CD4-positive, alpha-beta T cell (primary cell): Measurements from ENCODE around the gene RINT1. TPM values are rescaled to one million over a fixed set of nuclear protein-coding genes. Genes with fewer than 3 reads are reported as not detected.

Experiments used
- ATAC-seq: fragments of 200-7000 bp; cut with Tn5 transposase; one replicate; pipeline ENCODE4 v1.10.0; 2022; ENCODE audit warnings: mild to moderate bottlenecking; ENCODE audit not compliant: poor library complexity
- CTCF ChIA-PET: fragments of 350-600 bp; sonication (Branson Sonifier 250); formaldehyde crosslinking; loops from one replicate; lab custom pipeline; 2021; ENCODE audit warnings: antibody characterized with exemption, inconsistent platforms; lab: Charles Lee
- POLR2A ChIA-PET: fragments of 350-600 bp; sonication (Branson Sonifier 250); formaldehyde crosslinking; loops from one replicate; lab custom pipeline; 2021; ENCODE audit warnings: antibody characterized with exemption, inconsistent platforms; lab: Charles Lee
- DNase-seq, 14 experiments: peaks; one replicate each; pipeline ENCODE4 v3.0.0-alpha.2; 2013 to 2020; ENCODE audit warnings: mixed read lengths in 2 of 14
- H3K27ac ChIP-seq, 2 donors: one replicate each; pipeline versions ENCODE4 v1.5.1 to v1.7.0; 2013; ENCODE audit warnings: low read length in 2 of 2, low read depth in 1 of 2, mild to moderate bottlenecking in 1 of 2
- H3K27me3 ChIP-seq, 2 experiments: 1 replicate in 1 of 2; 2 replicates in 1 of 2; pipeline versions ENCODE4 v1.6.1 to v1.7.0; 2013; ENCODE audit warnings: low read length in 2 of 2, control low read depth in 1 of 2, mild to moderate bottlenecking in 1 of 2, moderate library complexity in 1 of 2; ENCODE audit not compliant: insufficient read depth in 2 of 2, control insufficient read depth in 1 of 2
- H3K36me3 ChIP-seq: one replicate; pipeline ENCODE4 v1.6.1; 2013; ENCODE audit warnings: low read length, control low read depth; ENCODE audit not compliant: insufficient read depth
- H3K4me1 ChIP-seq: one replicate; pipeline ENCODE4 v1.6.1; 2013; ENCODE audit warnings: low read length, control low read depth; ENCODE audit not compliant: insufficient read depth
- H3K4me3 ChIP-seq: one replicate; pipeline ENCODE4 v1.5.1; 2013; ENCODE audit warnings: mild to moderate bottlenecking, low read length, moderate library complexity
- H3K9me3 ChIP-seq, 2 experiments: 1 replicate in 1 of 2; 2 replicates in 1 of 2; pipeline versions ENCODE4 v1.6.1 to v1.7.0; 2013; ENCODE audit warnings: low read length in 2 of 2, mild to moderate bottlenecking in 2 of 2, control low read depth in 1 of 2, moderate library complexity in 1 of 2; ENCODE audit not compliant: control insufficient read depth in 1 of 2, insufficient read depth in 1 of 2
- H3K27ac Mint-ChIP-seq: one replicate; pipeline ENCODE4 v1.8.0; 2020; ENCODE audit warnings: mixed read lengths
- H3K27me3 Mint-ChIP-seq: one replicate; pipeline ENCODE4 v1.8.0; 2021; ENCODE audit warnings: mixed read lengths
- H3K36me3 Mint-ChIP-seq: one replicate; pipeline ENCODE4 v1.8.0; 2021; ENCODE audit warnings: low read depth, mixed read lengths
- H3K4me1 Mint-ChIP-seq: one replicate; pipeline ENCODE4 v1.8.0; 2021; ENCODE audit warnings: low read depth, mixed read lengths
- H3K4me3 Mint-ChIP-seq: one replicate; pipeline ENCODE4 v1.8.0; 2020; ENCODE audit warnings: mild to moderate bottlenecking, mixed read lengths
- H3K9me3 Mint-ChIP-seq: one replicate; pipeline ENCODE4 v1.8.0; 2020; ENCODE audit warnings: mixed read lengths
- CTCF ChIP-seq: fragments of 200-600 bp; IDR thresholded peaks from one replicate; pipeline ENCODE4 v1.8.0; 2022; ENCODE audit warnings: antibody characterized with exemption, mild to moderate bottlenecking
- intact Hi-C, 2 experiments: fragments of 100-400 bp; cut with DNase I in 1 of 2; cut with micrococcal nuclease in 1 of 2; formaldehyde crosslinking; loops; one replicate each; pipeline versions ENCODE4 v1.15.1 to v1.9.0; 2023 to 2025; cut with DNase I, micrococcal nuclease
- total RNA-seq, 174 experiments: library from RNA in 2 of 174; stranded (reverse) in 2 of 174; gene quantifications; one replicate each; pipeline ENCODE4 v1.2.3 and lab custom pipeline; 2021 to 2026

Gene RINT1
- total RNA-seq, 2 experiments from 2014 or later: 38.0 to 39.5 TPM

GRCh38 chr7:105581066-105581811, 49.2 kb downstream of the RINT1 start, which contains the start of gene EFCAB10:
Gene EFCAB10, minus strand, starts transcription at chr7:105581493. Its CDS starts 30 bp downstream, at chr7:105581463.
- ChIA-PET POLR2A (no interaction called here), CTCF (no interaction called here)
- intact Hi-C loops: no loop called here
- peaks cover 4 to 19% of the 10 kb centered on the region in 2 experiments for H3K9me3 ChIP-seq
- H3K4me3 Mint-ChIP-seq: peak within 1 kb of the TSS; percentile 66
- TF ChIP-seq CTCF: no peak
- H3K36me3 ChIP-seq: no peaks in the 10 kb centered on the region
- H3K27me3 Mint-ChIP-seq: peaks cover 20% of the 10 kb centered on the region
- no peak within 1 kb of the TSS for H3K27ac ChIP-seq
- no peak within 1 kb of the TSS for H3K27ac Mint-ChIP-seq
- peaks cover 7% of the 10 kb centered on the region for H3K4me1 ChIP-seq
- peak in 13 of 14 experiments; percentile 3 to 61 (median 26) for DNase-seq
- H3K9me3 Mint-ChIP-seq: no peaks in the 10 kb centered on the region
- H3K36me3 Mint-ChIP-seq: no peaks in the 10 kb centered on the region
- peak; percentile 54 for ATAC-seq
- peak within 1 kb of the TSS; percentile 44 for H3K4me3 ChIP-seq
- no peaks in the 10 kb centered on the region for H3K4me1 Mint-ChIP-seq
- H3K27me3 ChIP-seq: peaks cover 9% of the 10 kb centered on the region in 2 experiments

- Mint-ChIP-seq H3K9me3 (no peaks in the 10 kb centered on the region), H3K4me3 (no peak overlapping the region), H3K27me3 (peaks cover 20% of the 10 kb centered on the region), H3K27ac (no peak overlapping the region), H3K4me1 (peaks cover 2% of the 10 kb centered on the region), H3K36me3 (no peaks in the 10 kb centered on the region)
- peaks cover 9% of the 10 kb centered on the region in 2 experiments for H3K27me3 ChIP-seq
- no peak overlapping the region for H3K4me3 ChIP-seq
- CTCF ChIA-PET: no interaction called here
- no peak for DNase-seq
- peaks cover 7% of the 10 kb centered on the region for H3K4me1 ChIP-seq
- H3K27ac ChIP-seq: no peak overlapping the region
- no peak for ATAC-seq
- H3K36me3 ChIP-seq: no peaks in the 10 kb centered on the region
- H3K9me3 ChIP-seq: peaks cover 4 to 19% of the 10 kb centered on the region in 2 experiments
- POLR2A ChIA-PET: no interaction called here
- intact Hi-C loops: no loop called here
- no peak for TF ChIP-seq CTCF
Observed at GRCh38 chr7:105583061-105583460, 51.1 kb downstream of the RINT1 start.

GRCh38 chr7:105584165-105584564, 52.2 kb downstream of the RINT1 start:
- CTCF ChIA-PET: no interaction called here

More at GRCh38 chr7:105584165-105584564, 52.2 kb downstream of the RINT1 start:
- peaks cover 9% of the 10 kb centered on the region in 2 experiments for H3K27me3 ChIP-seq
- Mint-ChIP-seq H3K4me1 (peaks cover 6% of the 10 kb centered on the region), H3K9me3 (no peaks in the 10 kb centered on the region), H3K4me3 (no peak overlapping the region), H3K27ac (no peak overlapping the region), H3K27me3 (peaks cover 20% of the 10 kb centered on the region), H3K36me3 (no peaks in the 10 kb centered on the region)
- H3K27ac ChIP-seq: no peak overlapping the region
- H3K4me1 ChIP-seq: peaks cover 12% of the 10 kb centered on the region
- POLR2A ChIA-PET: no interaction called here
- intact Hi-C loops: no loop called here
- no peaks in the 10 kb centered on the region for H3K36me3 ChIP-seq
- DNase-seq (no peak), ATAC-seq (no peak)
- no peak for TF ChIP-seq CTCF
- peaks cover 4 to 19% of the 10 kb centered on the region in 2 experiments for H3K9me3 ChIP-seq
- no peak overlapping the region for H3K4me3 ChIP-seq
